ENCODE results near the gene ZSCAN5B.
"Not testable (repeated sequence)": the region's sequence is repeated elsewhere in the genome, so short reads cannot be mapped to it uniquely, and the experiment has no call there.

Gene ZSCAN5B

DNA sequence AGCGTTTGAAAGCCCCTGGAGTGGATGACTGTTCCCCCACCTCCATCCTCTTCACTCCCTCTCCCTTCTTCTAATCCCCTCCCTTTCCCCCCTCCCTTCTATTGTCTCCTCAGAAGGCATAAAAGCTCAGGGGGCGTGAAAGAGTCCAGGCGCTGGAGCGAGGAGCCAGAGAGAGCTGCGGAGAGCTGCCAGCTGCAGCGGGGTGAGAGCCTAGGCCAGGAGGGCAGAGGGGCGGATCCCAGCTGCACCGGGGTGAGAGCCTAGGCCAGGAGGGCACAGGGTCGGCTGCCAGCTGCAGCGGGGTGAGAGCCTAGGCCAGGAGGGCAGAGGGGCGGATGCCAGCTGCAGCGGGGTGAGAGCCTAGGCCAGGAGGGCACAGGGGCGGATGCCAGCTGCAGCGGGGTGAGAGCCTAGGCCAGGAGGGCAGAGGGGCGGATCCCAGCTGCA, 21.7 kb downstream of the ZSCAN5B start, which contains the start of gene GALP:
Gene GALP, plus strand, starts transcription at position 148 of the 447 bp plus-strand sequence. CDS start 1,101 bp downstream, outside the sequence.
- not testable (repeated sequence) for DNase-seq

DNA sequence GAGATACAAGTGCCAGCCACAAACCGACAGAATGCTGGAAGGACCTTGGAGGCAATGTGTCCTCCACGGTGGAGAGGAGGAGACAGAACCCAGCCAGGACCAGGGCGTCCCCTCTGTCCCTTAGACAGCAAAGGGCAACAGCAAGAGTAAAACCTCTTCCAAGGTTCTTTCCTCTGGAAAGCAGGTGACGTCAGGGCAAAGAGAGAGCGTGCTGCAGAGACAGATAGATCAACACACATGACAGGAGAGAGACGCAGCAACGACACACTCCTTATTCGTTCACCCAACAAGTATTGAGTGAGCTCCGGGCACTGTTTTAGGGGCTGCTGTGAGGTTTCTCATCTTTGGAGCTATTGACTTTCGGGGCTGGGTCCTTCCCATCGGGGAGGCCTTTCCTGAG, 23.0 kb downstream of the ZSCAN5B start:
- no peak for DNase-seq

DNA sequence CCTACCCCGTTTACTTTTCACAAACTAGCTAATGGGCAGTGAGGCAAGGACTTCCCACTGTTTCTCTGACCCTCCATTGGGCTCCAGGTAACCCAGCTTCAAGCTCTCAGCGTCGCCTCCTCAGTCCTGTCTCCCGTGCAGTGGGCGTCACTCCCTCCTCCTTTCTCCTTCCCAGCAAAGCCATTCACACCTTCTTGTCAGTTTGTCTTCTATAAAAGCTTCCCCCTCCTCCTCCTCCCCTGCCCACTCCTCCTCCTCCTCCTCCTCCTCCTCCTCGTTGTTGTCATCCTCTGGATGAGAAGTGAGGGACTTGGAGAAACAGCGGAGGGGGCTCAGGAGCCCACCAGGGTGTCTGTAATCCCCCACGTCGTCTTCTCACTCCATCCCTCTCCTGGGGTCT, 23.5 kb downstream of the ZSCAN5B start:
- no peak for DNase-seq

DNA sequence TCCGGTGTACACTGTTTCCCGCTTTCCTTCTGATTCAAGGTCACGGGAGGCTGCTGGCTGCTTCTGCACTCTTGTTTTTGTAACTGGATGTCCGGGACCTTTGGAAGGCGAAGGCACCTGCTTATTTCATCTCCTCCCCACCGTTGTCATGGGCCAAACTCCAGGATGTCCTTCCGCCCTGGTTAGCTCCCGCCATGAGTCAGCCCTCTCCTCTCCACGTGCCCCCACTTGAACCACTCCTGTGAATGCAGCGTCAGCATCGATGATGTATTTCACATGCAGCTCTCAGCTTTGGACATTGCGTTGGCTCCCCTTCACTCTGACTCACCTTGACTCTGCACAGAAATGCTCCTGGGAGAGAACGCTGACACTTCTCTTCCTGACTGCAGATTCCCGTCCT, 27.3 kb downstream of the ZSCAN5B start:
- no peak for DNase-seq

DNA sequence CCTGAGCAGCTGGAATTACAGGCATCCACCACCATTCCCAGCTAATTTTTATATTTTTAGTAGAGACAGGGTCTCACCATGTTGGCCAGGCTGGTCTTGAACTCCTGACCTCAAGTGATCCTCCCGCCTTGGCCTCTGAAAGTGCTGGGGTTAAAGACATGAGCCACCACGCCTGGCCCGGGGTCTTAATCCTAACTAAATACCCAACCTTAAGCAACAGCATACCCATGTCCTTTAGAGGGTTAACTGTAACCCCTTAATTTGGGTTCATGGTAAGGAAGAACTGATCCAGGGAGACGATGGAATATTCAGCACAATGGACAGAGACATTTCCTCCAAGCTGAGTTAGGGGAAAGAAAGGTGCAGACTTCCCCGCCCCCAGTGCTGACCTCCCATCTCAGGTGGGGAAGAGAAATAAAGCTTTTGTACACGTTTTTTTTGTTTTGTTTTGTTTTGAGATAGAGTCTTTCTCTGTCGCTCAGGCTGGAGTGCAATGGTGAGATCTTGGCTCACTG, 30.5 kb downstream of the ZSCAN5B start:
- DNase-seq, result no peak

DNA sequence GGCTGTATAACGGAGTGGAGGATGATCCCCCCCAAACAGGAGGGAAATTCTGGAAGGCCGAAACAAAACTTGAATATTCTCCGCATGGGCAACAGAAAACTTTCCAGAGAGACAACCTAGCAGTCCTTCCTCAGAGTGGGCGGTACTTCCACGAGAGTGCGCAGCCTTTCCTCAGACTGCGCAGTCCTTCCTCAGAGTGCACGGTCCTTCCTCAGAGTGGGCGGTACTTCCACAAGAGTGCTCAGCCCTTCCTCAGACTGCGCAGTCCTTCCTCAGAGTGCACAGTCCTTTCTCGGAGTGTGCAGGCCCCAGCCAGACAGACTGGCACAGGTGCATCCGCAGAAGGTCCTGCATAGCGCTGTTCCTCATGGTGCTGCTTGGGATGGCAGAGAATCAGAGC, 34.5 kb downstream of the ZSCAN5B start:
- no peak for DNase-seq

DNA sequence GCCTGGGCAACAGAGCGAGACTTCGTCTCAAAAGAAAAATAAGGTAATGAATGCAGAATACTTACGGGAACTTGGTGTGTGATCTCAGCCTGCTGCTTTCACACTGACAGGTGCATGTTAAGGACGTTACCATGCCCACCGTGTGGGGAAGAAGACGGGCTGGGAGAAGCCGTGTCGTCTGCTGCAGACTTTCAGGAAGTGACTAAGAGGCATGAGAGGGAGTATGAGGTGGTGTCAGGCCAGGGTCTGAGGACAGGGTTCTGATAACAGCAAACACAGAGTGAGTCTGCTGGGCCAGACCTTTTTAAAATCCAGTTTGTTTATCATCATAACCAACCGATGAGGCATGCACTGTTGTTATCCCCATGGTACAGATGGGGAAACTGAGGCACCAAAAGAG, 35.3 kb downstream of the ZSCAN5B start:
- DNase-seq, result no peak

DNA sequence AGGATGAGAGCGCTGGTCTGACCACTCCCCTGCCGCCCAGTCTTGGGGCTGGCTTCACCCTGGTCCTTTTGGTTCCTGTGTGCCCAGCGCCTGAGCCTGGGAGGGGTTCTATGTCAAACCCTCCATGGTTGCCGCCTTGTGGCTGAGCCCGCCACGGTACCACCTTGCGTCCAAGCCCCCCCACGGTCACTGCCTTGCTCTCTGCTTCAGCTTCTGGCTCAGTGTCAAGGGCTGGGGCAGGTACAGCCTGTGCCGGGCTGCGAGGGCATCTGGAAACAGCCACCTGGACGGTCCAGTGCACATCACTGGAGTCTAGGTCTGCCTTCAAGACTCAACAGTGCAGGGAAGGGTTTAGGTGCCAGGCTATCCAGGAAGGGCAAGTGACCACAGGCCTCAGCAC, 36.0 kb downstream of the ZSCAN5B start:
- DNase-seq, result no peak

DNA sequence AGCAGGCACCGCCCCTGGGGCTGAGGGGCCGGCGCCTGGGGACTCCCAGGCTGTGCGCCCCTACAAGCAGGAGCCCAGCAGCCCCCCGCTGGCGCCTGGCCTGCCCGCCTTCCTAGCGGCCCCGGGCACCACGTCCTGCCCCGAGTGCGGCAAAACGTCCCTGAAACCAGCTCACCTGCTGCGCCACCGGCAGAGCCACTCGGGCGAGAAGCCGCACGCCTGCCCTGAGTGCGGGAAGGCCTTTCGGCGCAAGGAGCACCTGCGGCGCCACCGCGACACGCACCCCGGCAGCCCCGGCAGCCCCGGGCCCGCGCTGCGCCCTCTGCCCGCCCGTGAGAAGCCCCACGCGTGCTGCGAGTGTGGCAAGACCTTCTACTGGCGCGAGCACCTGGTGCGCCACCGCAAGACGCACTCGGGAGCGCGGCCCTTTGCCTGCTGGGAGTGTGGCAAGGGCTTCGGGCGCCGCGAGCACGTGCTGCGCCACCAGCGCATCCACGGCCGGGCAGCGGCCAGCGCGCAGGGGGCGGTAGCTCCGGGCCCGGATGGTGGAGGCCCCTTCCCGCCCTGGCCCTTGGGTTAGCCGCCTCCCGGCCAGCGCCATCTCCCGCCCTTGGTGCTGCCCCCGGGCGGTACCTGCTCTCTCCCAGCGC, 37.8 kb downstream of the ZSCAN5B start:
- DNase-seq, result no peak

DNA sequence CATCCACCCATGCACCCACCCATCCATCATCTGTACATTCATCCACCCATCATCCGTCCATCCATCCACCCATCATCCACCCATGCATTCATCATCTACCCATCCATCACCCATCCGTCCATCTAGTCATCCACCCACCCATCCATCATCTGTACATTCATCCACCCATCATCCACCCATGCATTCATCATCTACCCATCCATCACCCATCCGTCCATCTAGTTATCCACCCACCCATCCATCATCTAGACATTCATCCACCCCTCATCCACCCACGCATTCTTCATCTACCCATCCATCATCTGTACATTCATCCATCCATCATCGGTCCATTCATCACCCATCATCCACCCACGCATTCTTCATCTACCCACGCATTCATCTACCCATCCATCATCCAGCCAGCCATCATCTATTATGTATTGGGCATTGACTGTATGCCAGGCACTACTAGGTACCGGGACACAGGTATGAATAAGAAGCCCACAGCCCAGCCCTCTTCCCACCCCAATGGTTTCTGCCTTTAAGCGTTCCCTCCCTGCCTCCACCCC, 38.5 kb downstream of the ZSCAN5B start:
- DNase-seq, result no peak

DNA sequence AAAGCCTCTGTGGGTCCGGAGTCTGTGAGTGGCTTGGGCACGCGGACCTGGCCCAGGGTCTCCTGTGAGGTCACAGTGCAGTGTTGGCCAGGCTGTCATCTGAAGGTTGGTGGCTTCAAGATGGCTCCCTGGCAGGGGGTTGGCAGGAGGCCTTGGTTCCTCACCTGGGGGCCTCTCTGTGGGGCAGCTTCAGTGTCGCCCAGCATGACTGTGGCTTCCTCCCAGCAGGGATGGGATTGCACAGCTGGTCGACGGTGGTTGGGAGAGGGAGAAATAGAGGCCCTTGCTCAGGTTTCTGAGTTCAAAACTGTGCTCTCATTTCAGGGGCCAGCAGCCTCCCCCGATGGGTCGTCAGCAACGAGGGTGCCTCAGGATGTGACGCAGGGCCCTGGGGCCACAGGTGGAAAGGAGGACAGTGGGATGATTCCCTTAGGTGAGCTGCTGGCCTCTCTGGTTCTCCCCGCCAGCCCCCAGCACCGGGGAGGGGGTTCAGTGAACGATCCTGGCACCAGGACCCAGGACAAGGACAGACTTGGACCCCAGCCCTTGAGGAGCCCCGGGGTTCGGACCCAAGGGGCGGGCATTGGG, 39.3 kb downstream of the ZSCAN5B start:
- DNase-seq, result no peak

DNA sequence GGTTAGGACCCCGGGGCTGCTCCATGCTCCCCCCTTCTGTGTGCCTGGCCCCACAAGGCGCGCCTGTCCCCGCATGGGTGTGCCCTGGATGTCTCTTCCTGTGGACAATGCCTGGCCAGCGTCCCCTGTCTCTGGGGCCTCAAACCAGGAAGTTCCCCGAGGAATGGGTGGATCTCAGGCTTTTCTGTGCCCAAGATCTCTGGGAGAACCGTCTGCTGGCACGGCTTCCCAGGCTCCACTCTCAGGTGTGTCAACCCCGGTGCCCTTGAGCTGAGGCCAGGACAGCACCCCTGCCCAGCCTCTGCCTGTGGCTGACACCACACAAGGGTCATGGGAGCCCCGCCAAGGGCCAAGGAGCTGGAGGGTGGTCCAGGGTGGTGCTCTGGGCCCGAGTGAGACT, 40.8 kb downstream of the ZSCAN5B start:
- no peak for DNase-seq

DNA sequence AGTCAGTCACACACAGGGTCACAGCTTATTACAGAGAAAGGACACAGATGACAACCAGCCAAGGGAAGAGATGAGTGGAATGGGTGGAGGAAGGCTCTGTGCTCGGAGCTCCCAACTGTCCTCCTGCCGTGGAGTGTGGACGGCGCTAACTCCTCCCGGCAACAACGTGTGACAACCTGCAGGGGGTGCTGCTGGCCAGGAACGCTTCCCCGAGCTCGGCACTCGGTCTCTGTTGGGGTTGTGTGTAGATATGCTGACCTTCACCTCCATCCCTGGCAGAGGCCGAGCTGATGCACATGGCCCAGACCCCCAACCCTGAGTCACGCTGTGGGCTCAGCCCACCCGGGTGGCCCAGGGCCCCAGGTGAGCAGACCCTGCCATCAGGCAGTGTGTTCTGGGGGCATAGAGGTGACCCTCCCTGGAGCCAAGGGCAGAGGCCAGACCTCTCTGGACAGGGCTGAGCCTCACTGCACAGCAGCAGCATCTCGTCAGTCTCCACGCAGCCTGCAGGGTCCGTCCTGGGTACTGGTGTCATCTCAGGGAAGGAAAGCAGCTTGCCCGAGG, 42.4 kb downstream of the ZSCAN5B start:
- no peak for DNase-seq

DNA sequence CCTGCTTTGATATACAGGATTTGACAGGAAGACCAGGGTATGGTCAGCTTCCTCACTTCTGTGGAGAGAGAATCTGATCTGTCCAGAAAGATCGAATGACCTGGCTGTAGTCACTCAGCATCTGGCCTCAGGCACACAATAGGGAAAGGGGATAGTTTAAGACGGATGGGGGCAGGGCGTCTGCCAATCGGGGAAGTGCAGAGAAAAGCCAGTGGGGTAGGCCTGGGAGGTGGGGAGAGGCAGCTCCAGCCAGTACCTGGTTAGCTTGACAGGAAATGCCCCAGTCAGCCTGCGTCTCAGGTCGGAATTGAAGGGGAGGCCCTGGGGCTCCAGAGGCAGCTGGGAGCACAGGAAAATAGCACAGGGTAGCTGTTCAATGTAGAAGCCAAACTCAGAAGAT, 44.1 kb downstream of the ZSCAN5B start:
- DNase-seq, result no peak

DNA sequence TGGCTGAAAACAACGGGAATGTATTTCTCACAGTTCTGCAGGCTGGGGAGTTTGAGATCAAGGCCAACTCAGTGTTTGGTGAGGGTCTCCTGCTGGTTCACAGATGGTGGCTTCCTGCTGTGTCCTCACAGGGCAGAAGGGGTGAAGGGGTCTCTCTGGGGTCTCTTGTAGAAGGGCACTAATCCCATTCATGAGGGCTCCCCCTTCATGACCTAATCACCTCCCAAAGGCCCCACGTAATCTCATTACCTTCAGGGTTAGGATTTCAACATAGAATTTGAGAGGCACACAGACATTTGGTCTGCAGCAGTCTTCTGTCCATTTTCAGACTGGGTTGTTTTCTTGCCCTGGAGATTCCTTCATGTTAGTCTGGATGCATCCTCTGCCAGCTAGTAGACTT, 44.9 kb downstream of the ZSCAN5B start:
- DNase-seq, result no peak

DNA sequence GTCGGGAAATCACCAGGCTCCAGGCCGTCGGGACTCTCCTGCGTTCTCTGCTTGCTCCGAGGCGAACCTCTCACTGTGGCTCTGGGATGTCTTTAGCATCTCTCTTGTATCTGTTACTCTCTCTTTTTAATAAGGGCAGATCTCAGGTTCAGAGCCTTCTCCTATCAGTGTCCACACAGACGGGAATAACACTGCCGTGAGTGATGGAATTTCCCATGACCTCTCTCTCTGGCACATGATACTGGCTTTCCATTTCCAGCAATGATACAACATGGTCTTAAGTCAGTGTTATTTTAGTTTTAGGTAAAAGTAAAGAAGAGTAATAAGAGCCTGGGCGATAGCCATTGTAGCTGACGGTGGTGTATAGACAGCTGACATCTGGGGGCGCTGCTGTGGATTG, 47.2 kb downstream of the ZSCAN5B start:
- DNase-seq, result no peak

DNA sequence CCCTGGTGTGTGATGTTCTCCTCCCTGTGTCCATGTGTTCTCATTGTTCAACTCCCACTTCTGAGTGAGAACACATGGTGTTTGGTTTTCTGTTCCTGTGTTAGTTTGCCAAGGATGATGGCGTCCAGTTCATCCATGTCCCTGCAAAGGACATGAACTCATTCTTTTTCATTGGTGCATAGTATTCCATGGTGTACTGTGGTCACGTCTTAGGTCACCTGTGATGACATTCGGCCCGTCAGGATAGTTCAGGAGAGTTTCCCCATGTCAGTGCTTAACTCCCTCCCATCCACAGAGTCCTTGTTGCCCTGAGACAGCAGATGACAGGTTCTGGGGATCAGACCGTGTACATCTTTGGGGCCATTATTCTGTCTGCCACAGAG, 47.9 kb downstream of the ZSCAN5B start:
- no peak for DNase-seq

DNA sequence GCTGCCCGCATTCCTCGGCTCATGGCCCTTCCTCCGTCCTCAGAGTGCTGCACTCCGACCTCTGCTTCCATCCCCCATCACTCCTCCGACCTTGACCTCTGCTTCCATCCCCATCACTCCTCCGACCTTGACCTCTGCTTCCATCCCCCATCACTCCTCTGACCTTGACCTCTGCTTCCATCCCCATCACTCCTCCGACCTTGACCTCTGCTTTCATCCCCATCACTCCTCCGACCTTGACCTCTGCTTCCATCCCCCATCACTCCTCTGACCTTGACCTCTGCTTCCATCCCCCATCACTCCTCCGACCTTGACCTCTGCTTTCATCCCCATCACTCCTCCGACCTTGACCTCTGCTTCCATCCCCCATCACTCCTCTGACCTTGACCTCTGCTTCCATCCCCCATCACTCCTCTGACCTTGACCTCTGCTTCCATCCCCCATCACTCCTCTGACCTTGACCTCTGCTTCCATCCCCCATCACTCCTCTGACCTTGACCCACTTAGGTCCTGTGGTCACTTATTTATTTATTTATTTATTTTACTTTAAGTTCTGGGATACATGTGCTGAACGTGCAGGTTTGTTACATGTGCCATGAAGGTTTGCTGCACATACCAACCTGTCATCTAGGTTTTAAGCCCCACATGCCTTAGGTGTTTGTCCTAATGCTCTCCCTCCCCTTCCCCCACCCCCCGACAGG, 48.5 kb downstream of the ZSCAN5B start:
- not testable (repeated sequence) for DNase-seq

DNA sequence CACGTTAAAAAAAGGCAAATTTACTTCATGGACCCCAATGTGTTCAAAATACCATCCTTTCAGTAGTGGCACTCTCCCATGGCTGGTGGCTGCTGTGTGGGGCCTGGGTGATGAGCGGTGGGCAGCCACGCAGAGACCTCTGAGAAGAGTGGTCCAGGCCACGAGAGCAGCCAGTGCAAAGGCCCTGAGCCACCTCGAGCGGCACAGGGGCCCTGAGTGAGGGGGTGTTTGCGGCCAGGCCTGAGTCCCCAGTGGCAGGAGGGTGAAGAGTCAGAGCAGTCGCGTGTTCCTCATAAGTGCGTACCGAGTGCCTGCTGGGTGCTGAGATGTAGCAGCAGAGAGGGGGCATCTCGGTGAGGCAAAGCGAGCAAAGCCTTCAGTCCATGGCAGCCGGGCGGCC, 49.5 kb downstream of the ZSCAN5B start:
- DNase-seq, result no peak

DNA sequence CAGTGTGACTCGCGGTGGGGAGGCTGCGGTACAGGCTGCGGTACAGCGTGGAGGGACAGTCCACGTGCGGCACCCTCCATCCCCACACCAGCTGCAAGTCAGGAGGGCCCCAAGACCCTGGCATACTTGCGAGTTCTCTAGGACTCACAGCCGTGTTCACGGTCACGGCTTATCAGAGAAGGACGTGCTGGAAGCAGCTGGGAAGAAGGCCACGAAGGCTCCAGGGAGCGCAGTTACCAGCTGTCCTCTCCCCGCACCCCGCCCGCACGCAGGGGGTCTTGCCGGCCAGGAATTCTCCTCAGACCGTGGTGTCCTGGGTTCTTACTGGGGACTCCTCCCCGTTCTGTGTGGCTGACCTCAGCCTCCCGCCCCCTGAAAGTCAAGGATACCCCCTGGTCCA, 50.3 kb downstream of the ZSCAN5B start:
- no peak for DNase-seq

DNA sequence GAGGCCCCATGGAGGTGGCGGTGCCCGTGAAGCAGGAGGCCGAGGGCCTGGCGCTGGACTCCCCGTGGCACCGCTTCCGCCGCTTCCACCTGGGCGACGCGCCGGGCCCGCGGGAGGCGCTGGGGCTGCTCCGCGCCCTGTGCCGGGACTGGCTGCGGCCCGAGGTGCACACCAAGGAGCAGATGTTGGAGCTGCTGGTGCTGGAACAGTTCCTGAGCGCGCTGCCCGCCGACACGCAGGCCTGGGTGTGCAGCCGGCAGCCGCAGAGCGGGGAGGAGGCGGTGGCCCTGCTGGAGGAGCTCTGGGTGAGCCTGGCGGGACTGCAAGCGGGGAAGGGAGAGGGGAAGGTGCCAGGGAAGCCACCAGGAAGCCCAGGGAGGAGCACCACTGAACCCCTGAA, 50.7 kb downstream of the ZSCAN5B start:
- no peak for DNase-seq

DNA sequence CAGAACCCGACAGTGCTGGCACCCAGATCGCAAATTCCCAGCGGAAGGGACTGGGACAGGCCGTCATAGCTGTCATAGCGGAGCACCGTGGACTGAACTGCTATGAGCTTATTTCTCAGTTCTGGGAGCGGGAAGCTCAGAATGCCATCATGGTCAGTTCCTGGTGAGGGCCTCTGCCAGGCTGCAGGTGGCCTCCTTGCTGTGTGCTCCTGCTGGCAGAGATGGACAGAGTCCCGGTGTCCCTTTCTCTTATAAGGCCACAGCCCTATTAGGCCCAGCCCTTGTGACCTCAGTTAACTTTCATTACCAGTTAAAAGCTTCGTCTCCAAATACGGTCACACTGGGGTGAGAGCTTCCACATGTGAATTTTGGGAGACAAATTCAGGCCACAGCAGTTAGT, 51.9 kb downstream of the ZSCAN5B start:
- no peak for DNase-seq

DNA sequence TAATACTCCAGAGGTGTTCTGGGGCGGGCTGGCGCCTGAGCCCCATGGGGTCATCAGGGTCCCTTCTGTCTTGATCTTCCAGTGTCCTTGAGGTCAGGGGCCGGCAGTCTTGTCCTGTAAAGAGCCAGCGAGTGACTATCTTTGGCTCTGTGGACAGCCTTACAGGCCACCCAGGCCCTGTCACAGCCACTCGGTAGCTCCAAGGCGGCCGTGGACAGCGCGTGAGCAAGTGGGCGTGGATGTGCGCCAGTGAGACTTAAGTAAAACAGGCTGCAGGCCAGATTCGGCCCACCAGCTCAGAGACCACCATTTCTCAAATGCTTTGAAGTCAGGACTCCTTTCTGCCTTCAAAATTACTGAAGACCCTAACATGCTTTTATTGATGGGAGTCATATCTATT, 52.8 kb downstream of the ZSCAN5B start:
- no peak for DNase-seq

DNA sequence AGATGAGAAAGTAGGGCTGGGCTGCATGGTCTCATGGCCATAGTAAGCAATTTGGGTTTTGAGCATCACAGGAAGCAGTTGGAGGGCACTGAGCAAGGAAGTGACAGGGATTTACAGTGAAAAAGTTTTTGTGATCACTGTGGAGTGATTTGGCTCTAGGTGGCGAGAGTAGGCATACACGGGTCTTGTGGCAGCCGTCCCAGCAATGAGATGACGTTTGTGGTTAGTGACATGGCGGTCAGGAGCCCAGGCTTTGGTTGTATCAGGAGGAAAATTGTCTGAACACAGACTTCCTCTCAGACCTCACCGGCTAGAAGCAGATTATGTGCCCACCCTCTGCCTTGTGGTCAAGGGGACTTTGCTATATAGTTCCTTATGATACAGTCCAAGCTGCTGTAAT, 53.2 kb downstream of the ZSCAN5B start:
- DNase-seq, result no peak

Data from stimulated activated CD4-positive, alpha-beta T cell treated with anti-CD3 and anti-CD28 coated beads, Interleukin-4, amount 100 ng/mL, for 1 hour (primary cell).